Common myeloid progenitor, CD34-positive (primary cell): ENCODE measurements around the gene KCNK16.

ENCODE experiments used
- CTCF ChIA-PET: fragments of 350-600 bp; sonication (Branson Sonifier 250); formaldehyde crosslinking; loops from one replicate; lab custom pipeline; 2021; ENCODE audit warnings: antibody characterized with exemption; lab: Charles Lee
- POLR2A ChIA-PET: fragments of 350-600 bp; sonication (Branson Sonifier 250); formaldehyde crosslinking; loops from one replicate; lab custom pipeline; 2021; ENCODE audit warnings: antibody characterized with exemption; lab: Charles Lee
- DNase-seq, 3 donors: peaks; one replicate each; pipeline versions ENCODE4 v3.0.0 to v3.0.0-alpha.2; 2013
- H3K27ac ChIP-seq, 2 experiments: 1 replicate in 1 of 2; 2 replicates in 1 of 2; pipeline ENCODE4 v1.7.0; 2013; ENCODE audit warnings: inconsistent platforms in 2 of 2, low read length in 2 of 2, mild to moderate bottlenecking in 2 of 2, low read depth in 1 of 2, moderate library complexity in 1 of 2; ENCODE audit not compliant: severe bottlenecking in 2 of 2, insufficient read depth in 1 of 2, poor library complexity in 1 of 2
- H3K27me3 ChIP-seq, 5 experiments: replicated peaks in 2 of 5; 1 replicate in 3 of 5; 2 replicates in 2 of 5; pipeline versions ENCODE4 v1.6.1 to v1.7.0; 2013; ENCODE audit warnings: low read length in 4 of 5, mild to moderate bottlenecking in 2 of 5, moderate library complexity in 2 of 5, inconsistent platforms in 1 of 5; ENCODE audit not compliant: insufficient read depth in 5 of 5, control insufficient read depth in 4 of 5
- H3K36me3 ChIP-seq, 4 experiments: 1 replicate in 2 of 4; 2 replicates in 2 of 4; pipeline versions ENCODE4 v1.6.1 to v1.7.0; 2013; ENCODE audit warnings: low read length in 3 of 4, control low read depth in 1 of 4, mild to moderate bottlenecking in 1 of 4; ENCODE audit not compliant: control insufficient read depth in 4 of 4, insufficient read depth in 4 of 4
- H3K4me1 ChIP-seq, 4 experiments: 1 replicate in 3 of 4; 2 replicates in 1 of 4; pipeline versions ENCODE4 v1.6.1 to v1.7.1; 2013; ENCODE audit warnings: low read length in 3 of 4, mild to moderate bottlenecking in 3 of 4, control low read depth in 1 of 4, inconsistent platforms in 1 of 4, moderate library complexity in 1 of 4; ENCODE audit not compliant: control insufficient read depth in 4 of 4, insufficient read depth in 4 of 4; ENCODE audit errors: control extremely low read depth in 1 of 4
- H3K4me3 ChIP-seq, 7 experiments: 1 replicate in 4 of 7; 2 replicates in 3 of 7; pipeline versions ENCODE4 v1.5.1 to v1.7.0; 2013; ENCODE audit warnings: mild to moderate bottlenecking in 7 of 7, low read length in 6 of 7, moderate library complexity in 6 of 7, inconsistent platforms in 2 of 7, low read depth in 2 of 7, control low read depth in 1 of 7; ENCODE audit not compliant: insufficient read depth in 4 of 7, control insufficient read depth in 1 of 7; ENCODE audit errors: extremely low read depth in 1 of 7
- H3K9me3 ChIP-seq, 5 experiments: 1 replicate in 4 of 5; 2 replicates in 1 of 5; pipeline versions ENCODE4 v1.6.1 to v1.7.1; 2013; ENCODE audit warnings: low read length in 4 of 5, mild to moderate bottlenecking in 2 of 5, inconsistent platforms in 1 of 5, low read depth in 1 of 5, moderate library complexity in 1 of 5; ENCODE audit not compliant: control insufficient read depth in 4 of 5, insufficient read depth in 2 of 5; ENCODE audit errors: control extremely low read depth in 1 of 5
- WGBS: methylation state at CpG from one replicate; pipeline ENCODE4 v1.1.5; 2013; ENCODE audit not compliant: insufficient coverage; 5-methylcytosine and 5-hydroxymethylcytosine counted together

Gene KCNK16

GRCh38 chr6:39321761-39322160, 741 bp downstream of the KCNK16 start:
- Histone ChIP-seq H3K36me3 (no peaks in the 10 kb centered on the region), H3K9me3 (no peaks in the 10 kb centered on the region), H3K4me3 (no peak overlapping the region), H3K27me3 (no peaks in the 10 kb centered on the region), H3K4me1 (peaks cover 8 to 63% (median 50%) of the 10 kb centered on the region in 4 experiments), H3K27ac (no peak overlapping the region)
- 0% methylated on average over 5 of the region's 5 CpGs for WGBS
- POLR2A ChIA-PET = interaction anchor here (0.6 to 1.5 kb wide), 2 partner anchors 8 to 14 kb away, joined by 3 to 5 read pairs; no protein-coding TSS in a partner anchor
- no peak for DNase-seq
- CTCF ChIA-PET = interaction anchor here (1.1 to 3.4 kb wide), 10 partner anchors 9 to 326 kb away, joined by 3 to 21 read pairs (median 4); no protein-coding TSS in a partner anchor

- ChIA-PET CTCF (interaction anchor here (1.1 to 3.4 kb wide), 6 partner anchors 10 to 26 kb away, joined by 3 to 21 read pairs (median 7); no protein-coding TSS in a partner anchor), POLR2A (interaction anchor here (1.0 to 1.5 kb wide), 2 partner anchors 9 to 19 kb away, joined by 3 to 5 read pairs; no protein-coding TSS in a partner anchor)
- peak overlapping the region in 1 of 7 experiments; percentile 13 for H3K4me3 ChIP-seq
- H3K27ac ChIP-seq = no peak overlapping the region
- no peaks in the 10 kb centered on the region for H3K27me3 ChIP-seq
- H3K36me3 ChIP-seq = no peaks in the 10 kb centered on the region
- H3K9me3 ChIP-seq = no peaks in the 10 kb centered on the region
- peaks cover 8 to 75% (median 60%) of the 10 kb centered on the region in 4 experiments for H3K4me1 ChIP-seq
- 44% methylated on average over 8 of the region's 10 CpGs for whole genome bisulfite sequencing
- peak; percentile 46 to 88 (median 84) for DNase-seq
Measured at GRCh38 chr6:39320363-39320984, 2.0 kb downstream of the KCNK16 start.

GRCh38 chr6:39319621-39320362, 2.7 kb downstream of the KCNK16 start:
- CTCF ChIA-PET = interaction anchor here (1.5 to 3.4 kb wide), 7 partner anchors 10 to 153 kb away, joined by 4 to 21 read pairs (median 9); no protein-coding TSS in a partner anchor
- POLR2A ChIA-PET = no interaction called here
- Histone ChIP-seq H3K9me3 (no peaks in the 10 kb centered on the region), H3K27ac (no peak overlapping the region), H3K4me3 (no peak overlapping the region), H3K27me3 (no peaks in the 10 kb centered on the region), H3K36me3 (no peaks in the 10 kb centered on the region), H3K4me1 (peaks cover 8 to 82% (median 67%) of the 10 kb centered on the region in 4 experiments)
- peak in 2 of 3 donors; percentile 39 to 45 for DNase-seq
- 82% methylated on average over 8 of the region's 13 CpGs for WGBS

- 100% methylated on average over 3 of the region's 3 CpGs for WGBS
Measured at GRCh38 chr6:39317256-39317655, 5.2 kb downstream of the KCNK16 start.

GRCh38 chr6:39314273-39314795, 8.2 kb downstream of the KCNK16 start, which contains the start of gene KCNK17:
Gene KCNK17, minus strand, starts transcription at chr6:39314419. Its CDS starts 99 bp downstream, at chr6:39314320.
- CTCF ChIA-PET = interaction anchor here (0.6 to 6.1 kb wide), 7 partner anchors 10 to 191 kb away, joined by 3 to 47 read pairs (median 6); no protein-coding TSS in a partner anchor
- peaks cover 4 to 92% (median 72%) of the 10 kb centered on the region in 4 experiments for H3K4me1 ChIP-seq
- peak within 1 kb of the TSS; percentile 30 to 78 (median 71) for H3K4me3 ChIP-seq
- DNase-seq = peak; percentile 77 to 92 (median 89)
- no peaks in the 10 kb centered on the region for H3K9me3 ChIP-seq
- no peak within 1 kb of the TSS for H3K27ac ChIP-seq
- H3K27me3 ChIP-seq = peaks cover 0 to 7% (median 0%) of the 10 kb centered on the region in 5 experiments
- WGBS = 0% methylated on average over 28 of the region's 28 CpGs
- peaks cover 0 to 7% (median 2%) of the 10 kb centered on the region in 4 experiments for H3K36me3 ChIP-seq
- POLR2A ChIA-PET = interaction anchor here (0.6 to 1.2 kb wide), 2 partner anchors 11 to 22 kb away, joined by 3 to 4 read pairs; no protein-coding TSS in a partner anchor

More at GRCh38 chr6:39317256-39317655, 5.2 kb downstream of the KCNK16 start:
- Histone ChIP-seq H3K4me1 (peaks cover 8 to 100% (median 88%) of the 10 kb centered on the region in 4 experiments), H3K36me3 (no peaks in the 10 kb centered on the region), H3K9me3 (no peaks in the 10 kb centered on the region), H3K27ac (no peak overlapping the region), H3K4me3 (no peak overlapping the region), H3K27me3 (peaks cover 0 to 7% (median 0%) of the 10 kb centered on the region in 5 experiments)
- ChIA-PET POLR2A (no interaction called here), CTCF (interaction anchor here (0.6 to 1.8 kb wide), 4 partner anchors 10 to 152 kb away, joined by 3 to 9 read pairs (median 4); no protein-coding TSS in a partner anchor)
- DNase-seq = no peak

GRCh38 chr6:39313526-39314272, 8.8 kb downstream of the KCNK16 start:
- POLR2A ChIA-PET = interaction anchor here (1.2 kb wide), 1 partner anchor 11 kb away, joined by 4 read pairs; no protein-coding TSS in a partner anchor
- peak overlapping the region; percentile 30 to 78 (median 71) for H3K4me3 ChIP-seq
- peaks cover 0 to 7% (median 0%) of the 10 kb centered on the region in 5 experiments for H3K27me3 ChIP-seq
- H3K9me3 ChIP-seq = no peaks in the 10 kb centered on the region
- H3K27ac ChIP-seq = no peak overlapping the region
- WGBS = under 1% methylated on average over 72 of the region's 80 CpGs
- H3K36me3 ChIP-seq = peaks cover 0 to 9% (median 2%) of the 10 kb centered on the region in 4 experiments
- CTCF ChIA-PET = interaction anchor here (1.0 to 6.1 kb wide), 8 partner anchors 9 to 190 kb away, joined by 3 to 47 read pairs (median 6); no protein-coding TSS in a partner anchor
- no peak for DNase-seq
- peaks cover 4 to 86% (median 66%) of the 10 kb centered on the region in 4 experiments for H3K4me1 ChIP-seq
